Endothelial cell (in vitro differentiated cells): ENCODE measurements around the gene OR6Q1. TPM values are rescaled to one million over a fixed set of nuclear protein-coding genes. Genes with fewer than 3 reads are reported as not detected.
"Not testable (repeated sequence)": the region's sequence is repeated elsewhere in the genome, so short reads cannot be mapped to it uniquely, and the experiment has no call there.

Source experiments
- DNase-seq: peaks from one replicate; pipeline ENCODE4 v3.0.0; 2021; ENCODE audit warnings: low spot score
- H3K27ac Mint-ChIP-seq: one replicate; pipeline ENCODE4 v1.8.0; 2021; ENCODE audit warnings: mixed read lengths, inconsistent platforms; ENCODE audit not compliant: unreplicated experiment
- H3K27me3 Mint-ChIP-seq: one replicate; pipeline ENCODE4 v1.8.0; 2021; ENCODE audit warnings: mild to moderate bottlenecking, moderate library complexity, mixed read lengths, inconsistent platforms; ENCODE audit not compliant: unreplicated experiment
- H3K36me3 Mint-ChIP-seq: one replicate; pipeline ENCODE4 v1.8.0; 2021; ENCODE audit warnings: mild to moderate bottlenecking, low read depth, mixed read lengths, inconsistent platforms; ENCODE audit not compliant: unreplicated experiment
- H3K4me1 Mint-ChIP-seq: one replicate; pipeline ENCODE4 v1.8.0; 2021; ENCODE audit warnings: mild to moderate bottlenecking, mixed read lengths, inconsistent platforms; ENCODE audit not compliant: unreplicated experiment
- H3K4me3 Mint-ChIP-seq: one replicate; pipeline ENCODE4 v1.8.0; 2021; ENCODE audit warnings: mild to moderate bottlenecking, mixed read lengths, inconsistent platforms; ENCODE audit not compliant: unreplicated experiment
- H3K9me3 Mint-ChIP-seq: one replicate; pipeline ENCODE4 v1.8.0; 2021; ENCODE audit warnings: mixed read lengths, inconsistent platforms; ENCODE audit not compliant: unreplicated experiment
- CTCF ChIP-seq: fragments of 200-600 bp; sonication (generic); IDR thresholded peaks from one replicate; pipeline ENCODE4 v1.5.0; 2021; ENCODE audit warnings: antibody characterized with exemption; ENCODE audit not compliant: unreplicated experiment
- long read RNA-seq: library from polyadenylated mRNA; unstranded; transcript quantifications from one replicate; pipeline ENCODE4 v2.0.0, GENCODE V29; 2020; ENCODE audit not compliant: unreplicated experiment
- total RNA-seq: library from RNA; stranded (reverse); fragmentation: NEBNext Ultra II Directional; extraction: Animal tissue kit (Norgen Biotek cat#: 25700); gene quantifications from one replicate; pipeline ENCODE4 v1.2.1, GENCODE V29; 2021; ENCODE audit not compliant: unreplicated experiment

OR6Q1 gene
- total RNA-seq: not detected
- long read RNA-seq: 0 reads

GRCh38 chr11:58030653-58031052 is at the start of gene OR6Q1:
OR6Q1 (plus strand) TSS chr11:58030953; CDS start chr11:58030953, 0 bp downstream.
- no peak within 1 kb of the TSS for H3K27ac Mint-ChIP-seq
- no peaks in the 10 kb centered on the region for H3K36me3 Mint-ChIP-seq
- peaks cover 5% of the 10 kb centered on the region for H3K27me3 Mint-ChIP-seq
- H3K4me1 Mint-ChIP-seq: peaks cover 6% of the 10 kb centered on the region
- H3K9me3 Mint-ChIP-seq: no peaks in the 10 kb centered on the region
- DNase-seq: no peak
- H3K4me3 Mint-ChIP-seq: no peak within 1 kb of the TSS
- no peak for TF ChIP-seq CTCF

- Mint-ChIP-seq H3K4me3 (no peak overlapping the region), H3K36me3 (no peaks in the 10 kb centered on the region), H3K27ac (no peak overlapping the region), H3K9me3 (no peaks in the 10 kb centered on the region), H3K4me1 (no peaks in the 10 kb centered on the region), H3K27me3 (no peaks in the 10 kb centered on the region)
- DNase-seq: no peak
- no peak for TF ChIP-seq CTCF
Observed at GRCh38 chr11:57981536-57981935, 49.2 kb upstream of the OR6Q1 start.

GRCh38 chr11:57982776-57983175 is 48.0 kb upstream of the OR6Q1 start:
- Mint-ChIP-seq H3K4me3 (no peak overlapping the region), H3K9me3 (no peaks in the 10 kb centered on the region), H3K36me3 (no peaks in the 10 kb centered on the region), H3K27ac (no peak overlapping the region), H3K27me3 (no peaks in the 10 kb centered on the region), H3K4me1 (no peaks in the 10 kb centered on the region)
- no peak for DNase-seq
- no peak for TF ChIP-seq CTCF

GRCh38 chr11:57983191-57983590 is 47.6 kb upstream of the OR6Q1 start:
- no peak for DNase-seq
- Mint-ChIP-seq H3K27me3 (no peaks in the 10 kb centered on the region), H3K27ac (no peak overlapping the region), H3K4me1 (no peaks in the 10 kb centered on the region), H3K36me3 (no peaks in the 10 kb centered on the region), H3K4me3 (no peak overlapping the region), H3K9me3 (no peaks in the 10 kb centered on the region)
- TF ChIP-seq CTCF: no peak

- not testable (repeated sequence) for H3K36me3 Mint-ChIP-seq, DNase-seq, H3K9me3 Mint-ChIP-seq, H3K4me3 Mint-ChIP-seq, H3K27ac Mint-ChIP-seq, H3K27me3 Mint-ChIP-seq
- H3K4me1 Mint-ChIP-seq: peaks cover 22% of the 10 kb centered on the region
Observed at GRCh38 chr11:57999523-57999922, 31.2 kb upstream of the OR6Q1 start.

GRCh38 chr11:58000021-58000420 is 30.7 kb upstream of the OR6Q1 start:
- H3K36me3 Mint-ChIP-seq, H3K4me3 Mint-ChIP-seq, H3K27me3 Mint-ChIP-seq: not testable (repeated sequence)

More at GRCh38 chr11:58000021-58000420, 30.7 kb upstream of the OR6Q1 start:
- not testable (repeated sequence) for H3K9me3 Mint-ChIP-seq, DNase-seq, H3K27ac Mint-ChIP-seq
- H3K4me1 Mint-ChIP-seq: peaks cover 27% of the 10 kb centered on the region
